Measurements from ENCODE around the gene UNC5CL.

Gene UNC5CL

DNA sequence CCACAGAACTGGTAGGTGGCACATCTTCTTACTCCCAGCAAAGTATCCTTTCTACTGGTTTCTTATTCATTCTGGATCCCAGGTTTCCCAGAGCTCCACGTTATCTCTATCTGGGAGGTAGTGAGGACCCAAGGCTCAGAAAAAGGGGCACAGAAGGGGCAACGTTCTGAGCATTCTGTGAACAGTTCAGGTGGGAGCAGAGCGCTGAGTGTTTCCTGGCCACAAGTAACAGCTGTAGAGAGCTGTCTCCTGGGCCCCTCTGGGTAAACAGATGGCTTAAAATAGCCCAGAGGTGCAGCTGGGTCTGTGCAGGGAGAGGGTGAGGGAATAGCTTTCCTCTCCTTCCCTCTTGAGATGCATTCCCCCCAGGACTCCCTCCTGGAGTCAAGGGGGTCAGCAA is 16.1 kb upstream of the UNC5CL start:
- Mint-ChIP-seq H3K9me3 (no peaks in the 10 kb centered on the region), H3K36me3 (ENCODE audit: low read depth) (peaks cover 31% of the 10 kb centered on the region), H3K27me3 (no peaks in the 10 kb centered on the region), H3K27ac (no peak overlapping the region), H3K4me3 (no peak overlapping the region), H3K4me1 (ENCODE audit: low read depth) (peaks cover 52% of the 10 kb centered on the region)
- intact Hi-C loops (cut with micrococcal nuclease), result no loop called here

GRCh38 chr6:41054511-41054910 is 15.5 kb upstream of the UNC5CL start:
- Mint-ChIP-seq H3K4me3 (no peak overlapping the region), H3K27me3 (no peaks in the 10 kb centered on the region), H3K9me3 (no peaks in the 10 kb centered on the region), H3K36me3 (ENCODE audit: low read depth) (peaks cover 30% of the 10 kb centered on the region), H3K4me1 (ENCODE audit: low read depth) (peaks cover 56% of the 10 kb centered on the region), H3K27ac (no peak overlapping the region)
- intact Hi-C loops (cut with micrococcal nuclease), result no loop called here

- H3K27ac Mint-ChIP-seq, result peak within 1 kb of the TSS; percentile 70
- no peak within 1 kb of the TSS for H3K4me3 Mint-ChIP-seq
- H3K4me1 Mint-ChIP-seq (ENCODE audit: low read depth), result peaks cover 43% of the 10 kb centered on the region
Measured at GRCh38 chr6:41053041-41053440, 14.0 kb upstream of the UNC5CL start, which contains the start of gene APOBEC2. Gene APOBEC2, plus strand, starts transcription at chr6:41053202. Its CDS starts 146 bp downstream, at chr6:41053348.

DNA sequence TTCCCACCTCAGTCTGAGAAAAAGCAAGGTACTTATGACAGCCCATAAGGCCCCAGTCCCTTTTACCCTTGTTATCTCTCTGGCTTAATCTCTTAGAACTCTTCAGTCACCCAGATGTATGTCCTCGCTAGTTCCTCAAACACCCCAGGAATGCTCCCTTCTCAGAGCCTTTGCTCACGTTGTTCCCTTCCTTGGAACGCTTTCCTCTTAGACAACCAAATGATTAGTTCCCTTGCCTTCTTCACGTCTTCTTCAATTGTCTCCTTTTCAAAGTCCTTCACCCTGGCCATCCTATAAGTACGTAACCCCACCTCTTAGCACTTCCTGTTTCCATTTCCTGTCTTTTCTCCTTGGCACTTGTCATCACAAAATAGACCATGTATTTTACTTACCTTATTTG is 12.9 kb upstream of the UNC5CL start:
- peaks cover 34% of the 10 kb centered on the region for H3K4me1 Mint-ChIP-seq (ENCODE audit: low read depth)
- no peaks in the 10 kb centered on the region for H3K9me3 Mint-ChIP-seq
- H3K4me3 Mint-ChIP-seq, result peak overlapping the region; percentile 23
- H3K27me3 Mint-ChIP-seq, result no peaks in the 10 kb centered on the region
- intact Hi-C loops (cut with micrococcal nuclease), result no loop called here
- peak overlapping the region; percentile 70 for H3K27ac Mint-ChIP-seq
- peaks cover 36% of the 10 kb centered on the region for H3K36me3 Mint-ChIP-seq (ENCODE audit: low read depth)

More at GRCh38 chr6:41053041-41053440, 14.0 kb upstream of the UNC5CL start, which contains the start of gene APOBEC2:
- Mint-ChIP-seq H3K36me3 (ENCODE audit: low read depth) (peaks cover 37% of the 10 kb centered on the region), H3K9me3 (no peaks in the 10 kb centered on the region), H3K27me3 (no peaks in the 10 kb centered on the region)
- intact Hi-C loops (cut with micrococcal nuclease), result no loop called here

GRCh38 chr6:41050536-41050935 is 11.5 kb upstream of the UNC5CL start:
- H3K4me1 Mint-ChIP-seq (ENCODE audit: low read depth), result peaks cover 34% of the 10 kb centered on the region
- no peak overlapping the region for H3K4me3 Mint-ChIP-seq
- no peaks in the 10 kb centered on the region for H3K9me3 Mint-ChIP-seq
- intact Hi-C loops (cut with micrococcal nuclease), result no loop called here
- no peak overlapping the region for H3K27ac Mint-ChIP-seq
- H3K27me3 Mint-ChIP-seq, result no peaks in the 10 kb centered on the region
- peaks cover 31% of the 10 kb centered on the region for H3K36me3 Mint-ChIP-seq (ENCODE audit: low read depth)

DNA sequence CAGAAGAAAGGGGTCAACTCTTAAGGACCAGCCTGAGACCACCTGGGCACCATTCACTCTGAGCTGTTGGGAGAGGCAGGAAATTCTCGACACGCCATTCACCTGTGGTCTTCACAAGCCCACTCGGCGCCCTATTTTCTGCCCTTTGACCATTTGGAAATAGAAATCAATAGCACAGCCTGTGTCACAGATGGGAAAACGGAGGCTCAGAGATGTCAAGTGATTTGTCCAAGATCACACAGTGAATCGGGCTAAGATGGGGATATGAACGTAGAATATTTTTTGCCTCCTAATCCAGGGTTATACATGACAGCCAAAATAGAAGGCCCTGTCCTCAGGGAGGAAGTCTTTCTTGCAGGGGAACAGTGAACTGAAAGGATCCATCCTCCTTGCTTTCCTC is 10.9 kb upstream of the UNC5CL start:
- Mint-ChIP-seq H3K4me1 (ENCODE audit: low read depth) (peaks cover 34% of the 10 kb centered on the region), H3K9me3 (no peaks in the 10 kb centered on the region), H3K27me3 (no peaks in the 10 kb centered on the region), H3K4me3 (no peak overlapping the region), H3K27ac (no peak overlapping the region), H3K36me3 (ENCODE audit: low read depth) (peaks cover 25% of the 10 kb centered on the region)
- intact Hi-C loops (cut with micrococcal nuclease), result no loop called here

DNA sequence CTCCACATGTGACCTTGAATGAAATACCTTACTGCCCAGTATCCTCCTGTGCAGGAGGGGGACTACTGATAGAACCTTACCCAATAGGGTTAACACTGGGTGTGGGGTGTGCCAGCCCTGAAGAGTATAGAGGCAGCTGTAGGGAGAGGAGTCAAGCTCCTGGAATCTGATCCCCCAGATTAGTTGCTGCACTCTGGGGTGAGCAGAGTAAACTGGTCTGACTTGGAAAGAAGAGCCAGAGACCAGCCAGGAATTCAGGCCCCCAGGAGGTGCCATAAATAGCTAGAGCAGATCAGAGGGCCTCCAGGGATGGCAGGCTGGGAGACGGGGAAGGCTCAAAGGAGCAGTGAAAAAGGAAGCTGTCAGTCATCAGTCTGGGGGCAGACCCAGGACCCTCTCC is 10.5 kb upstream of the UNC5CL start:
- intact Hi-C loops (cut with micrococcal nuclease), result no loop called here
- no peak overlapping the region for H3K4me3 Mint-ChIP-seq
- H3K4me1 Mint-ChIP-seq (ENCODE audit: low read depth), result peaks cover 34% of the 10 kb centered on the region
- H3K9me3 Mint-ChIP-seq, result no peaks in the 10 kb centered on the region
- no peak overlapping the region for H3K27ac Mint-ChIP-seq
- peaks cover 25% of the 10 kb centered on the region for H3K36me3 Mint-ChIP-seq (ENCODE audit: low read depth)
- no peaks in the 10 kb centered on the region for H3K27me3 Mint-ChIP-seq

DNA sequence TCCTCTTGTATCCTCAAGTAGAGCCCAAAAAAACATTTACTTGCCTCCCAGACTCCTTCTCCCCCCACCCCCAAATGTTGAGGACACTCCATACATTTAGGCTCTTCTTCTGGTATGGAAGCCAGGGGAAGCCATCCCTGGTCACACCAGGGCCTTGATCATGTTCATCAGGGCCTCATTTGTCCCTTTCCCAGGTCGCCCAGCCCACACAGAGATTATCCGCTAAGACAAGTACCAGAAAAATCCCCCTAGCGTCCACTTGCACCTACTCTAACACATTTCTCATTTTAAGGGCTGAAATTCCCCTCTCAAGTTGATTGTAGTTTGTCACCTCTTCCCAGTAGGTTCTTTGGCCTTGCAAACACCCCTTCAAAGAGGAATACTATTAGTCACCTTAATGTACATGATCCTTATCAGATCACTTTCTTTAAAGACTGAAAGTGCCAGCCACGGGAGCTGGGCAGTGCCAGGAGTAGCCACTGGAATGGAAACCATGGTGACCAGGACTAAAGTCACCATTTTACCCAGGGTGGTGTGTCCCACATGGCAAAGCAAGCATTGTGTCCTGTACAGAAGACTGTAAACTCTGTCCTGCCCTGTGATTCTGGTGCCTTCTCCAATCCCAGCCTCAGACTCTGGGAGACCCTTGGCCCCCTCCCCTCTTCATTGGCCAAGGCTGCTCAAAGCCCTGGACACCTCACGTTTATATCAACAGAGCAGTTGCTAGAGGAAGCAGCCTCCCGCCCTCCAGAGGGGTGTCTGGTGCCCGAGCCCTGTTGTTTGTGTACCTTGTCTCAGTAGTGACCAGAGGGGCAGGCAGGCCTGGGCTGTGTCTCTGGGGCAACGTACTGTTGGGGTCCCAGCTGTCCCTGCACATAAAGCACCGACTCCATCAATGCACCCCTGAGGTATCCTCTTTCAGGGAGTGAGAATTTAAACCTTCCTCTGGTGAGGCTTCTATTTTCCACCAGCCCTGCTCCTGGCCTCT is 9.0 kb upstream of the UNC5CL start:
- H3K27ac Mint-ChIP-seq, result no peak overlapping the region
- H3K27me3 Mint-ChIP-seq, result no peaks in the 10 kb centered on the region
- H3K4me1 Mint-ChIP-seq (ENCODE audit: low read depth), result peaks cover 29% of the 10 kb centered on the region
- intact Hi-C loops (cut with micrococcal nuclease), result no loop called here
- H3K4me3 Mint-ChIP-seq, result peak overlapping the region; percentile 11
- peaks cover 35% of the 10 kb centered on the region for H3K36me3 Mint-ChIP-seq (ENCODE audit: low read depth)
- no peaks in the 10 kb centered on the region for H3K9me3 Mint-ChIP-seq

DNA sequence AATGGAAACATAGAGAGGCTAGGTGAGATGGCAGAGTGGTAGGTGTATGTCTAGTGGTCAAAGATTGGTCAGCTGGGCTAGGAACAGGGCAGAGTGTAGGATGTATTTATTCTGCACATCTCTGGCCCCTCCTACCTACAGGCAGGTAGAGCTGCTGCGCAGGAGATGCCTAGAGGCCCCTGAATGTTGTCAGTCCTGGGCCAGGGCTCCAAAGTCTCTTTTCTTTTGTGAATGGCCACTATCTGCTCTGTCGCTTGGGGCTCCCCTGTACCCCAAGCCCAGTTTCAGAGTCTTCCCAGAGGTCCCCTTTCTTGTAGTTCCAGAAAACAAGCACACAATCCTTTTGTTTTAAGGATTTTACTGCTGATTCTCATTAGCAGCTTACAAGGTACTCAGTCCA is 8.3 kb upstream of the UNC5CL start:
- H3K9me3 Mint-ChIP-seq, result no peaks in the 10 kb centered on the region
- no peaks in the 10 kb centered on the region for H3K27me3 Mint-ChIP-seq
- no peak overlapping the region for H3K27ac Mint-ChIP-seq
- H3K4me3 Mint-ChIP-seq, result no peak overlapping the region
- intact Hi-C loops (cut with micrococcal nuclease), result no loop called here
- H3K36me3 Mint-ChIP-seq (ENCODE audit: low read depth), result peaks cover 43% of the 10 kb centered on the region
- H3K4me1 Mint-ChIP-seq (ENCODE audit: low read depth), result peaks cover 23% of the 10 kb centered on the region

- Mint-ChIP-seq H3K27ac (no peak overlapping the region), H3K27me3 (no peaks in the 10 kb centered on the region), H3K4me3 (no peak overlapping the region), H3K4me1 (ENCODE audit: low read depth) (peaks cover 15% of the 10 kb centered on the region), H3K9me3 (no peaks in the 10 kb centered on the region), H3K36me3 (ENCODE audit: low read depth) (peaks cover 49% of the 10 kb centered on the region)
- intact Hi-C loops (cut with micrococcal nuclease), result no loop called here
Measured at GRCh38 chr6:41046084-41046483, 7.1 kb upstream of the UNC5CL start.

- Mint-ChIP-seq H3K4me1 (ENCODE audit: low read depth) (peaks cover 15% of the 10 kb centered on the region), H3K27ac (no peak overlapping the region), H3K4me3 (no peak overlapping the region), H3K27me3 (no peaks in the 10 kb centered on the region), H3K36me3 (ENCODE audit: low read depth) (peaks cover 49% of the 10 kb centered on the region), H3K9me3 (no peaks in the 10 kb centered on the region)
- intact Hi-C loops (cut with micrococcal nuclease), result no loop called here
Measured at GRCh38 chr6:41045664-41046063, 6.6 kb upstream of the UNC5CL start.

DNA sequence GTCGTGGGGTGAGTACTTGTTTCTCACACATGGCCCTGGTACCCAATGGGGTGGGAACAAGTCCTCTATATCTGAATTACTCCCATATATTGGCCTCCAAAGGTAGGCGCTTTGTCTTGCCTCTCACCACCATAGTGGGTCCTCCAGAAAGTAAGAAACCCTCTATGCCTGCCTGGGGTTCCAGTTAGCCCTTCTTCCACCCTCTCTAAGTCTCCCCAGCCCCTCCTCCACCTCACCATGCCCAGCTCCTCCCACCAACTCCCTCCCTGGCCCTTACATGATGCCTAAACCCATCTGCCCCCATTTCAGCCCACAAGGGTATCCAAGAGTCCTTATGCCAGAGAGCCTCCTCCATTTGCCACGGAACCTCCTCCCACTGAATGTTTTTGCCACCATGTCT is 4.1 kb upstream of the UNC5CL start:
- Mint-ChIP-seq H3K9me3 (no peaks in the 10 kb centered on the region), H3K4me1 (ENCODE audit: low read depth) (peaks cover 15% of the 10 kb centered on the region), H3K4me3 (no peak overlapping the region), H3K27ac (no peak overlapping the region), H3K27me3 (peaks cover 2% of the 10 kb centered on the region), H3K36me3 (ENCODE audit: low read depth) (peaks cover 38% of the 10 kb centered on the region)
- intact Hi-C loops (cut with micrococcal nuclease), result no loop called here

GRCh38 chr6:41042226-41043055 is 3.4 kb upstream of the UNC5CL start, which contains the start of gene TSPO2:
Gene TSPO2, plus strand, starts transcription at chr6:41042467. Its CDS starts 519 bp downstream, at chr6:41042986.
- H3K36me3 Mint-ChIP-seq (ENCODE audit: low read depth), result peaks cover 38% of the 10 kb centered on the region
- H3K27me3 Mint-ChIP-seq, result peaks cover 2% of the 10 kb centered on the region
- no peak within 1 kb of the TSS for H3K4me3 Mint-ChIP-seq
- peaks cover 15% of the 10 kb centered on the region for H3K4me1 Mint-ChIP-seq (ENCODE audit: low read depth)
- no peaks in the 10 kb centered on the region for H3K9me3 Mint-ChIP-seq
- H3K27ac Mint-ChIP-seq, result peak within 1 kb of the TSS; percentile 26
- intact Hi-C loops (cut with micrococcal nuclease), result no loop called here

All from dendritic cell treated with granulocyte-macrophage colony-stimulating factor and Interleukin-4, amounts not matched to agents 40 ng/mL and 50 ng/mL, for 4 days (primary cell).